ENCODE data around the gene RNF220.

DNA sequence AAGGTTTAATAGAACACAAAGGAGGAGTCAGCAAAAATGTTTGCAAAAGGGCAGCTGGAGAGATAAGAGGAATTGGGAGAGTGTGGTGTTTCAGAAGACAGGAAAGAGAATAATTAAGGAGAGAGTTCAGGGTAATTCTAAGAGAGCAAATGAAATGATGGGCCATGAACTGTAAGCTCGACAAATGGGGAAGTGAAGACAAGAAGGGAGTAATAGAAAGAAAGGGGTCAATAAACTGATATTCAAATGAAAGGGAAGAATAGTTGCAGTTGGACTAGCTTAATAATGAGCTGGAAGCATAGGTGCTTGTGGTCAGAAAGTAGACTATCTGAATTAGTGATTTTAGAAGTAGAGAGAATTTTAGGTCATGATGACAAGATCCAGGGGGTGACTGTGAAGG, 15.6 kb upstream of the RNF220 start:
- TF ChIP-seq, protein P1, sequence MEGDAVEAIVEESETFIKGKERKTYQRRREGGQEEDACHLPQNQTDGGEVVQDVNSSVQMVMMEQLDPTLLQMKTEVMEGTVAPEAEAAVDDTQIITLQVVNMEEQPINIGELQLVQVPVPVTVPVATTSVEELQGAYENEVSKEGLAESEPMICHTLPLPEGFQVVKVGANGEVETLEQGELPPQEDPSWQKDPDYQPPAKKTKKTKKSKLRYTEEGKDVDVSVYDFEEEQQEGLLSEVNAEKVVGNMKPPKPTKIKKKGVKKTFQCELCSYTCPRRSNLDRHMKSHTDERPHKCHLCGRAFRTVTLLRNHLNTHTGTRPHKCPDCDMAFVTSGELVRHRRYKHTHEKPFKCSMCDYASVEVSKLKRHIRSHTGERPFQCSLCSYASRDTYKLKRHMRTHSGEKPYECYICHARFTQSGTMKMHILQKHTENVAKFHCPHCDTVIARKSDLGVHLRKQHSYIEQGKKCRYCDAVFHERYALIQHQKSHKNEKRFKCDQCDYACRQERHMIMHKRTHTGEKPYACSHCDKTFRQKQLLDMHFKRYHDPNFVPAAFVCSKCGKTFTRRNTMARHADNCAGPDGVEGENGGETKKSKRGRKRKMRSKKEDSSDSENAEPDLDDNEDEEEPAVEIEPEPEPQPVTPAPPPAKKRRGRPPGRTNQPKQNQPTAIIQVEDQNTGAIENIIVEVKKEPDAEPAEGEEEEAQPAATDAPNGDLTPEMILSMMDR (IDR thresholded peaks at IDR 0.05): no peak
- TF ChIP-seq POLR2A (IDR thresholded peaks at IDR 0.05) (no peak), EP300 (IDR thresholded peaks at IDR 0.05) (no peak)
